ENCODE data around the gene MAPK10.
"Not testable (repeated sequence)": the region's sequence is repeated elsewhere in the genome, so short reads cannot be mapped to it uniquely, and the experiment has no call there.

Gene MAPK10

GRCh38 chr4:85970535-85970934 lies 389.3 kb downstream of the MAPK10 start:
- no peak for TF ChIP-seq CTCF (IDR thresholded peaks at IDR 0.05; ENCODE audit: low read length, missing control alignments)
- no peak overlapping the region for H3K4me3 ChIP-seq (replicated peaks; ENCODE audit: low read depth, low read length)
- peak; percentile 25 for DNase-seq (ENCODE audit: low read depth)

GRCh38 chr4:85968945-85969819 lies 390.7 kb downstream of the MAPK10 start:
- H3K4me3 ChIP-seq (replicated peaks; ENCODE audit: low read depth, low read length), result no peak overlapping the region
- DNase-seq (ENCODE audit: low read depth), result peak; percentile 84
- peak; percentile 48 for TF ChIP-seq CTCF (IDR thresholded peaks at IDR 0.05; ENCODE audit: low read length, missing control alignments)

GRCh38 chr4:85967872-85968271 lies 392.0 kb downstream of the MAPK10 start:
- TF ChIP-seq CTCF (IDR thresholded peaks at IDR 0.05; ENCODE audit: low read length, missing control alignments), result no peak
- no peak overlapping the region for H3K4me3 ChIP-seq (replicated peaks; ENCODE audit: low read depth, low read length)
- DNase-seq (ENCODE audit: low read depth), result peak; percentile 42

- no peak overlapping the region for H3K4me3 ChIP-seq (replicated peaks; ENCODE audit: low read depth, low read length)
- DNase-seq (ENCODE audit: low read depth), result peak; percentile 77
- no peak for TF ChIP-seq CTCF (IDR thresholded peaks at IDR 0.05; ENCODE audit: low read length, missing control alignments)
These were observed 393.5 kb downstream of the MAPK10 start for GRCh38 chr4:85966373-85966772.

- H3K4me3 ChIP-seq (replicated peaks; ENCODE audit: low read depth, low read length), result no peak overlapping the region
- no peak for DNase-seq (ENCODE audit: low read depth)
These were observed 394.3 kb downstream of the MAPK10 start for GRCh38 chr4:85965529-85965928.

GRCh38 chr4:85965017-85965416 lies 394.8 kb downstream of the MAPK10 start:
- not testable (repeated sequence) for DNase-seq (ENCODE audit: low read depth); H3K4me3 ChIP-seq (replicated peaks; ENCODE audit: low read depth, low read length)

More at GRCh38 chr4:85965529-85965928, 394.3 kb downstream of the MAPK10 start:
- no peak for TF ChIP-seq CTCF (IDR thresholded peaks at IDR 0.05; ENCODE audit: low read length, missing control alignments)

- H3K4me3 ChIP-seq (replicated peaks; ENCODE audit: low read depth, low read length), result no peak overlapping the region
- TF ChIP-seq CTCF (IDR thresholded peaks at IDR 0.05; ENCODE audit: low read length, missing control alignments), result peak; percentile 20
- DNase-seq (ENCODE audit: low read depth), result peak; percentile 25
These were observed 395.6 kb downstream of the MAPK10 start for GRCh38 chr4:85964298-85964697.
